HCT116 (cell line): ENCODE data around the gene ZNF582. TPM values are rescaled to one million over a fixed set of nuclear protein-coding genes. Genes with fewer than 3 reads are reported as not detected.

Source experiments
- ATAC-seq: fragments of 200-7000 bp; cut with Tn5 transposase; 2 replicates; pipeline ENCODE4 v1.9.1; 2020; ENCODE audit warnings: mild to moderate bottlenecking, moderate library complexity
- BruUV-seq: library from RNA; stranded (reverse); fragments of 400-500 nt; replicated peaks from 2 replicates; lab custom pipeline; 2021; lab: Mats Ljungman, UMichigan
- CTCF ChIA-PET: fragments of 300-600 bp; sonication (Branson Sonifier 250); formaldehyde crosslinking; loops from one replicate; lab custom pipeline; 2021; ENCODE audit warnings: antibody characterized with exemption; lab: Charles Lee
- POLR2A ChIA-PET: fragments of 300-600, 350-600 bp; sonication (Branson Sonifier 250); formaldehyde crosslinking; loops from one replicate; lab custom pipeline; 2021; ENCODE audit warnings: antibody characterized with exemption; lab: Charles Lee
- RAD21 ChIA-PET, 2 experiments: fragments of 300-600 bp; sonication (Branson Sonifier 250); formaldehyde crosslinking; loops; one replicate each; lab custom pipeline; 2023; ENCODE audit warnings: low total read pairs in 2 of 2; ENCODE audit not compliant: uncharacterized antibody in 2 of 2, unreplicated experiment in 2 of 2, low non-redundant PET in 1 of 2; lab: Charles Lee
- DNase-seq: peaks from one replicate; pipeline ENCODE4 v3.0.0-alpha.2; 2010; ENCODE audit warnings: low read depth, low spot score
- H2AFZ ChIP-seq: fragments of 200-600 bp; shearing (Covaris generic), sonication (generic); 2 replicates; pipeline ENCODE4 v1.6.1; 2017; ENCODE audit warnings: low read depth, mixed run types, mixed read lengths, antibody characterized with exemption, low read length; ENCODE audit not compliant: poor library complexity, severe bottlenecking
- H3K27ac ChIP-seq: 2 replicates; pipeline ENCODE4 v1.5.1; 2012; ENCODE audit warnings: low read depth, low read length
- H3K27me3 ChIP-seq: fragments of 200-600 bp; sonication (generic); 2 replicates; pipeline ENCODE4 v1.6.1; 2016; ENCODE audit warnings: mixed run types, low read length, mixed read lengths; ENCODE audit not compliant: insufficient read depth
- H3K36me3 ChIP-seq, 2 experiments: fragments of 200-500 bp in 1 of 2; fragments of 200-600 bp in 1 of 2; sonication (Bioruptor generic) in 1 of 2; sonication (generic) in 1 of 2; 2 replicates each; pipeline versions ENCODE4 v1.5.1 to v1.6.1; 2014 to 2016; ENCODE audit warnings: low read length in 2 of 2, inconsistent platforms in 1 of 2, mixed read lengths in 1 of 2, mixed run types in 1 of 2; ENCODE audit not compliant: insufficient read depth in 2 of 2, control insufficient read depth in 1 of 2
- H3K4me1 ChIP-seq, 2 experiments: fragments of 200-600 bp in 1 of 2; sonication (generic) in 1 of 2; 2 replicates each; pipeline versions ENCODE4 v1.5.1 to v1.6.1; 2012 to 2017; ENCODE audit warnings: low read length in 2 of 2, inconsistent platforms in 1 of 2, mild to moderate bottlenecking in 1 of 2, mixed read lengths in 1 of 2, mixed run types in 1 of 2, moderate library complexity in 1 of 2; ENCODE audit not compliant: insufficient read depth in 2 of 2, control insufficient read depth in 1 of 2
- H3K4me2 ChIP-seq: fragments of 200-600 bp; sonication (generic); 2 replicates; pipeline ENCODE4 v1.6.1; 2017; ENCODE audit warnings: mixed run types, low read length, mixed read lengths
- H3K4me3 ChIP-seq, 2 experiments: fragments of 200-600 bp in 1 of 2; sonication (generic) in 1 of 2; replicated peaks in 1 of 2; 2 replicates each; pipeline ENCODE4 v1.5.1; 2011 to 2016; ENCODE audit warnings: low read length in 2 of 2, control low read depth in 1 of 2, low read depth in 1 of 2, mild to moderate bottlenecking in 1 of 2, mixed read lengths in 1 of 2, mixed run types in 1 of 2
- H3K79me2 ChIP-seq: fragments of 200-600 bp; sonication (generic); 2 replicates; pipeline ENCODE4 v1.6.1; 2017; ENCODE audit warnings: mild to moderate bottlenecking, mixed run types, low read length, moderate library complexity, mixed read lengths; ENCODE audit not compliant: insufficient read depth
- H3K9ac ChIP-seq: fragments of 200-600 bp; sonication (generic); 2 replicates; pipeline ENCODE4 v1.6.1; 2016; ENCODE audit warnings: low read length, mixed read lengths
- H3K9me2 ChIP-seq: fragments of 200-600 bp; sonication (generic), shearing (Covaris generic); 2 replicates; pipeline ENCODE4 v1.6.1; 2017; ENCODE audit warnings: mixed run types, mild to moderate bottlenecking, moderate library complexity; ENCODE audit not compliant: insufficient read depth
- H3K9me3 ChIP-seq, 2 experiments: fragments of 200-500 bp in 1 of 2; fragments of 200-600 bp in 1 of 2; sonication (Bioruptor generic) in 1 of 2; sonication (generic) in 1 of 2; 2 replicates each; pipeline ENCODE4 v1.6.1; 2014 to 2017; ENCODE audit warnings: low read length in 2 of 2, mixed read lengths in 2 of 2, inconsistent platforms in 1 of 2, low read depth in 1 of 2, mild to moderate bottlenecking in 1 of 2, mixed run types in 1 of 2, moderate library complexity in 1 of 2; ENCODE audit not compliant: control insufficient read depth in 1 of 2, insufficient read depth in 1 of 2
- H4K20me1 ChIP-seq: fragments of 200-600 bp; sonication (generic), shearing (Covaris generic); 2 replicates; pipeline ENCODE4 v1.6.1; 2017; ENCODE audit warnings: mixed run types, mild to moderate bottlenecking, moderate library complexity; ENCODE audit not compliant: insufficient read depth
- CEBPB ChIP-seq: IDR thresholded peaks from 2 replicates; pipeline ENCODE4 v1.6.1; 2012; ENCODE audit warnings: low read depth
- CTCF ChIP-seq, 3 experiments: fragments of 200-600 bp in 1 of 3; sonication (generic) in 1 of 3; IDR thresholded peaks in 2 of 3; conservative IDR thresholded peaks in 1 of 3; 2 replicates each; pipeline ENCODE4 v1.5.1; 2012 to 2017; ENCODE audit warnings: low read depth in 2 of 3, low read length in 2 of 3, antibody characterized with exemption in 1 of 3, borderline replicate concordance in 1 of 3, control low read depth in 1 of 3, mild to moderate bottlenecking in 1 of 3, mixed read lengths in 1 of 3, mixed run types in 1 of 3, moderate library complexity in 1 of 3; ENCODE audit not compliant: insufficient read depth in 1 of 3
- MAX ChIP-seq: IDR thresholded peaks from 2 replicates; pipeline ENCODE4 v1.6.1; 2012
- SP1 ChIP-seq: IDR thresholded peaks from 2 replicates; pipeline ENCODE4 v1.6.1; 2012; ENCODE audit warnings: low read depth
- SRF ChIP-seq: IDR thresholded peaks from 2 replicates; pipeline ENCODE4 v1.6.1; 2012; ENCODE audit warnings: low read depth
- ZNF274 ChIP-seq: fragments of 200-500 bp; sonication (Bioruptor generic); IDR thresholded peaks from 2 replicates; pipeline ENCODE4 v1.6.1; 2014; ENCODE audit warnings: mild to moderate bottlenecking, low read depth, low read length, inconsistent platforms
- intact Hi-C: fragments of 100-400 bp; cut with micrococcal nuclease; formaldehyde crosslinking; loops from 2 replicates; pipeline ENCODE4 v1.10.0; 2022
- total RNA-seq: library from RNA; stranded (reverse); gene quantifications from one replicate; pipeline ENCODE4 v1.2.1, GENCODE V29; 2021; ENCODE audit not compliant: unreplicated experiment

ZNF582 gene
- total RNA-seq, 1 experiment from 2014 or later = not detected

- H2AFZ ChIP-seq = no peak overlapping the region
- DNase-seq (no peak), ATAC-seq (no peak)
- no peaks in the 10 kb centered on the region for H3K36me3 ChIP-seq
- no peak overlapping the region for H3K9ac ChIP-seq
- no peaks in the 10 kb centered on the region for H4K20me1 ChIP-seq
- ChIA-PET POLR2A (no interaction called here), CTCF (no interaction called here), RAD21 (no interaction called here)
- H3K4me2 ChIP-seq = no peak overlapping the region
- H3K4me3 ChIP-seq = no peak overlapping the region
- H3K9me3 ChIP-seq = peaks cover 21 to 32% of the 10 kb centered on the region in 2 experiments; a peak in 3 of 4 replicates
- no peaks in the 10 kb centered on the region for H3K9me2 ChIP-seq
- H3K27ac ChIP-seq = no peak overlapping the region
- H3K4me1 ChIP-seq = no peaks in the 10 kb centered on the region
- no peaks in the 10 kb centered on the region for H3K79me2 ChIP-seq
- no TSS peak for BruUV-seq
- no peaks in the 10 kb centered on the region for H3K27me3 ChIP-seq
- TF ChIP-seq SP1 (no peak), ZNF274 (peak; percentile 55), SRF (no peak), CEBPB (no peak)
- intact Hi-C loops = no loop called here
Measured at GRCh38 chr19:56441206-56441792, 48.0 kb upstream of the ZNF582 start.

GRCh38 chr19:56423985-56424353 is 30.6 kb upstream of the ZNF582 start:
- no peak for ATAC-seq
- TF ChIP-seq CTCF (IDR thresholded peaks at IDR 0.05 in 2 of 3, conservative IDR thresholded peaks at IDR 0.05 in 1 of 3; ENCODE audit: borderline replicate concordance in 1 of 3, insufficient read depth in 1 of 3, low read depth in 2 of 3, low read length in 2 of 3) = no peak
- TF ChIP-seq MAX = no peak
- TF ChIP-seq ZNF274 = peak; percentile 88
- no peak for TF ChIP-seq CEBPB
- TF ChIP-seq, all 23 proteins: peak for 1
- no peak overlapping the region for H3K4me3 ChIP-seq
- ChIA-PET CTCF (no interaction called here), RAD21 (no interaction called here), POLR2A (no interaction called here)
- H3K27ac ChIP-seq = no peak overlapping the region
- H3K4me1 ChIP-seq = no peaks in the 10 kb centered on the region
- no peaks in the 10 kb centered on the region for H3K36me3 ChIP-seq
- no TSS peak for BruUV-seq
- H3K79me2 ChIP-seq = no peaks in the 10 kb centered on the region
- intact Hi-C loops = no loop called here
- no peaks in the 10 kb centered on the region for H4K20me1 ChIP-seq
- H3K27me3 ChIP-seq = no peaks in the 10 kb centered on the region
- no peaks in the 10 kb centered on the region for H3K9me2 ChIP-seq
- H2AFZ ChIP-seq = no peak overlapping the region
- peaks cover 31 to 50% of the 10 kb centered on the region in 2 experiments for H3K9me3 ChIP-seq
- no peak overlapping the region for H3K9ac ChIP-seq
- no peak overlapping the region for H3K4me2 ChIP-seq
- no peak for DNase-seq
